SH-SY5Y (cell line): Measurements from ENCODE around the gene CPED1.

Source experiments
- GATA2 ChIP-seq: IDR thresholded peaks from 2 replicates; pipeline ENCODE4 v1.6.1; 2011; ENCODE audit warnings: mild to moderate bottlenecking, low read depth, low read length
- GATA3 ChIP-seq: IDR thresholded peaks from 2 replicates; pipeline ENCODE4 v1.6.1; 2011; ENCODE audit warnings: low read depth, mild to moderate bottlenecking, low read length, moderate library complexity

- TF ChIP-seq GATA2 (no peak), GATA3 (no peak)
These were observed 127.9 kb downstream of the CPED1 start for GRCh38 chr7:121116396-121116795.
